Fibroblast of lung (primary cell): ENCODE measurements around the gene BLOC1S4.

Experiments
- EZH2 ChIP-seq: IDR thresholded peaks from 2 replicates; pipeline ENCODE4 v1.5.1; 2012; ENCODE audit warnings: low read length, control low read depth, mild to moderate bottlenecking; ENCODE audit errors: missing control alignments
- TF ChIP-seq, protein P1 (sequence below), 2 donors: IDR thresholded peaks in 1 of 2; conservative IDR thresholded peaks in 1 of 2; 1 replicate in 1 of 2; 2 replicates in 1 of 2; pipeline ENCODE4 v1.5.1; 2011 to 2012; ENCODE audit warnings: low read length in 2 of 2, control low read depth in 1 of 2, inconsistent platforms in 1 of 2, low read depth in 1 of 2, mild to moderate bottlenecking in 1 of 2

DNA sequence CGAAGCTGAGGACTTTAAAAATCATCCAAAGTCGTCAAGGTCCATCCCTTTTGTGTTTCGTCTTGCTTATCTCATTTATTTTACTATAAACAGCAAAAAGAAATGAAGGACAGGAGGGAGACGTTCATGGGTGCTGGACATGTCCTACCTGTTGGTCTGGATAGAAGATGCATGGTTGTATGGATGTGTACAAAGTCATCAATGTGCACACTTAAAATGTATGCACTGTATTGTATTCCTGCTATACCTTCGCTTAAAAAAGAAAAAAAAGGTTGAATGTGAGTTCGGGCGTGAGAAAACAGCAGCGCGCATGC is 313 bp upstream of the BLOC1S4 start:
- TF ChIP-seq, protein P1, sequence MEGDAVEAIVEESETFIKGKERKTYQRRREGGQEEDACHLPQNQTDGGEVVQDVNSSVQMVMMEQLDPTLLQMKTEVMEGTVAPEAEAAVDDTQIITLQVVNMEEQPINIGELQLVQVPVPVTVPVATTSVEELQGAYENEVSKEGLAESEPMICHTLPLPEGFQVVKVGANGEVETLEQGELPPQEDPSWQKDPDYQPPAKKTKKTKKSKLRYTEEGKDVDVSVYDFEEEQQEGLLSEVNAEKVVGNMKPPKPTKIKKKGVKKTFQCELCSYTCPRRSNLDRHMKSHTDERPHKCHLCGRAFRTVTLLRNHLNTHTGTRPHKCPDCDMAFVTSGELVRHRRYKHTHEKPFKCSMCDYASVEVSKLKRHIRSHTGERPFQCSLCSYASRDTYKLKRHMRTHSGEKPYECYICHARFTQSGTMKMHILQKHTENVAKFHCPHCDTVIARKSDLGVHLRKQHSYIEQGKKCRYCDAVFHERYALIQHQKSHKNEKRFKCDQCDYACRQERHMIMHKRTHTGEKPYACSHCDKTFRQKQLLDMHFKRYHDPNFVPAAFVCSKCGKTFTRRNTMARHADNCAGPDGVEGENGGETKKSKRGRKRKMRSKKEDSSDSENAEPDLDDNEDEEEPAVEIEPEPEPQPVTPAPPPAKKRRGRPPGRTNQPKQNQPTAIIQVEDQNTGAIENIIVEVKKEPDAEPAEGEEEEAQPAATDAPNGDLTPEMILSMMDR (conservative IDR thresholded peaks at IDR 0.05 in 1 of 2, IDR thresholded peaks at IDR 0.05 in 1 of 2; ENCODE audit: low read depth in 1 of 2, low read length in 2 of 2) = no peak
- no peak for TF ChIP-seq EZH2
